Middle frontal gyrus (tissue), 1 donor: Measurements from ENCODE around the gene SEMA5B.

ENCODE experiments used
- DNase-seq: peaks from one replicate; pipeline ENCODE4 v3.0.0-alpha.2; 2015; ENCODE audit warnings: low spot score; ENCODE audit errors: extremely low spot score

SEMA5B gene

DNA sequence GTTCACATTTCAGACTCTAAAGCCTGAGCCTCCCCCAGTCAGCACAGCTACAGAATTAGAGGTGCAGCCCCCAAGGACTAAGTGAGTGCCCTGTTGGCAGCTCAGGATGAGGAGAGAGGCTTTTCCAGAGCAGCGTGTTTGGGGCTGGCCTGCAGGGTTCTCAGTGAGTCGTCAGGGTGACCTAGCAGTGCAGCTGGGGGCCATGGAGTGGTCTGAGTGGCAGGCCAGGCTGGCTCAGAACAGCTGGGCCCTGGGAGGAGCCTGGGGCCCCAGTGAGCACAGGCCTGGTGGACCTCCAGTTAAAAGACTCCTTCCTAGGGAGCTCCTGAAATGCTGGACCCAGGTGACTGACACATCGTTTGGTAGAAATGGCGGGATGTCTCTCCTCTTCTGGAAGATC lies 124.4 kb downstream of the SEMA5B start:
- DNase-seq: no peak

GRCh38 chr3:122902326-122902725 lies 125.2 kb downstream of the SEMA5B start:
- DNase-seq: no peak

GRCh38 chr3:122898298-122898697 lies 129.3 kb downstream of the SEMA5B start:
- DNase-seq: no peak

- no peak for DNase-seq
Measured at GRCh38 chr3:122893754-122894668, 133.6 kb downstream of the SEMA5B start.

DNA sequence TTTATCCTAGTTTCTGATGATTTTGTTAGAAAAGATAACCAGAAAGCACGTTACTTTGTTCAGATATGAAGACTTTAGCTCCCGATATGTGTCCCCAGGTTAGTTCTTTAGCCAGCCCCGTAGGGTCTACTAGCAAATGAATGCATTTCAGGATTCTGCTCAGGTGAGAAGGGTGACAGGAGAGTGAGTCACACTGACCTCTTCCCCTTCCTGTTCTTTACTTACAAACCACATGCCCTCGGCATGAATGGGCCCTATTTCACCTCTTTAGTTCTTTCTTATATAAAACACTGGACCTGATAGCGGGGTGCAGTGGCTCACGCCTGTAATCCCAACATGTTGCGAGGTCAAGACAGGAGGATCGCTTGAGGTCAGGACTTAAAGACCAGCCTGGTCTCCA lies 134.3 kb downstream of the SEMA5B start:
- no peak for DNase-seq

DNA sequence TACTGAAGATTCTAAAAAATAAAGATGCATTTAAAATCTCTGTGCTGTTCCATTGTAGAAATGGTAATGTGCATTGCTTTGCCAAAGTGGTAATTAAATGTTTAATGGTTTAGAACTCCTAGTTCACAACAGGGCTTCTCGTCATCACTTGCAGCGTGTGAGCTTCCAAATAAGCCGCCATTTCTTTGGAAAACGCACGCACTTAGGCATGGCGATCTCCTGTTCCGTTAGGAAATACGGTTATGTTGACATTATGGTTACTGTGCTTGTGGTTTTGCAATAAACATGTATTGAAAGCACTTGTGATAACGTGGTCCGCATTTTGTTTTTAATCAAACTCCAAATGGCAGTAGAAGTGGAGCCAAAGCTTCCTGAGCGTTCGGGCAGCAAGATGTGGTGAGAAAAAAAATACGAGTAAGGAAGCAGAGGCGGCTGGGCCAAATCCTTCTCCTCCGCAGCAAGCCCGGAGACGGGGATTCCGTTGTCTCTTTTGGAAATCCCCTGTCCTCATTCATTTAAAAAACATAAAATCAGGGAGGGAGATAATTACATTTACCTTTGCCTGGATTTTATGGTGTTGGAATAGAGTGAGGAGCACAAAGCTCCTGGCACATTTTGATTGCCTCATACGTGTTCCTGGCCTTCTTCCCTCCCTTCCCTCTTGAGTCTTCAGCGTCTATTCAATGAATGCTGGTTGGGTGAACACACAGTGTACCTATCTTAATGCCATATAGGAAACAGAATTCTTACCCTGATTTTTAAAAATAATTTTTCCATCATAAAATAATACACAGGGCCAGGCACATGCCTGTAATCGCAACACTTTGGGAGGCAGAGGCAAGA lies 135.2 kb downstream of the SEMA5B start:
- DNase-seq: no peak

DNA sequence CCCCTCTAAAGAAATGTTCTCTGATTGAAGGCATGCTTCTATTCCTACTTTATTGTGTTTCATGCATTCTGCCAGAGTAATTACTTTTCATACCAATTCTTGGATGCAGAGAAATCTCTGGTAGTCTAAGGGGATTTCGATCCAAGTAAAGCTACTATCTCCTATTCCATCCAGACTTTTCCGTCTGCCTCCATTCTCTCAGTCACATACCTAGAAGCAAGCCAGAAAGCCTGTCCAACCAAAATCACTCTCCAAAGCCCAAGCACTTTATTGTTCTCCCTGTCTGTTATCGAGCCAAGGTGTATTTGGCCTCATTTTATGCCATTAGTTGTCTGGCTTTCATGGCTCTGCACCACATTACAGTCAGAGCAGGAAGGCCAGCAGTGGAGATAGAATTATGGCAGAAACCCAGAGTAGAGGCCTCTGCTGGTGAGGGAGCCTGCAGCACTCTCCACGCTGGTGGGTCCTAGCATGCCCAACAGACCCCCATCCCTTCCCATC lies 136.8 kb downstream of the SEMA5B start:
- DNase-seq: no peak

DNA sequence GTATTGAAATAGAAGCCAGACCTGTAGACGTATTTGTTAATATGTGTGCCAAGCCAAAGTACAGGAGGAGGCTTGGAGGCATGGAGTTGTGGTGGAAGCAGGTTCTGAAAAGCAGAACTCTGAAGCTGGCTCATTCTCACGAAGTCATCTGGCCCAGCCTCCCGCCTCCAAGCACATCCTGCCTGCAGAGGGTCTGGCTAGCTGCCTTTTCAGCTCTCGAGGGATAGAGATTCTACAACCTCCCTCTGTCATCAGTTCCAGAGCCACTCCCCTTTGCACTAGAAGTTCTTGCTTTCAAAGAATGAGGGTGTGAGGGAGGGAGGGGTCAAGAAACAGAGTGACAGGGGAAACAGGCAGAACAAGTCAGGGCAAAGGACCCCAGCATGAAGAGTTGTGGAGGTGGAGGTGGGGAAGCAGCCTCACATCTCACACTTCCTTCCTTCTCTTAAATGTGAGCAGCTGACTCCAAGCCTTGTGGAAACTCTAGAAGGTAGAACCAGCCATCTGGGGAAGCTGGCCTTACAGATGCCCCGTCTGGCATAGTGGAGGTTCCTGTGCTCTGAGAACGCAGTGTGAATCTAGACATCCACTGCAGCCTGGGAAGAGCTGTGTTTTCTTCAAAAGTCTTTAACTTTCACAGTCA lies 137.4 kb downstream of the SEMA5B start:
- peak; percentile 52 for DNase-seq

GRCh38 chr3:122886946-122887345 lies 140.6 kb downstream of the SEMA5B start:
- no peak for DNase-seq

DNA sequence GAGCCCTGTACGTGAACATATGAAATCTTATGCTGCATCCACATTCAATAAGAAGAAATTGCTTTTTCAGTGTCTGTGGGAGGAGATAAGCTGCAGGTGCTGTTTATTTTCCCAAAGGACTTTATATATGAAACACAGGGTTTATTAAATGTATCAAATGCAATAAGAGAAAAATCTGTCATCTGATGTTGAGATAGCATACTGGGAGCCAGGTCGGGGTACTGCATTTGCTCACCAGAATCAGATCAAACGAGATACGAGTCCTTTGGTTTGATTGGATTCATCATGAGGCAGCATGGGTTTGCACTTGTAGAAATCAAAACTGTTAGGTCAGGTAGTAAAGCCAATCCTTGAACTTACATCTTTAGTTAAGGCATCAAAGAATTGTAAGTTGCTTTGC lies 141.3 kb downstream of the SEMA5B start:
- no peak for DNase-seq

DNA sequence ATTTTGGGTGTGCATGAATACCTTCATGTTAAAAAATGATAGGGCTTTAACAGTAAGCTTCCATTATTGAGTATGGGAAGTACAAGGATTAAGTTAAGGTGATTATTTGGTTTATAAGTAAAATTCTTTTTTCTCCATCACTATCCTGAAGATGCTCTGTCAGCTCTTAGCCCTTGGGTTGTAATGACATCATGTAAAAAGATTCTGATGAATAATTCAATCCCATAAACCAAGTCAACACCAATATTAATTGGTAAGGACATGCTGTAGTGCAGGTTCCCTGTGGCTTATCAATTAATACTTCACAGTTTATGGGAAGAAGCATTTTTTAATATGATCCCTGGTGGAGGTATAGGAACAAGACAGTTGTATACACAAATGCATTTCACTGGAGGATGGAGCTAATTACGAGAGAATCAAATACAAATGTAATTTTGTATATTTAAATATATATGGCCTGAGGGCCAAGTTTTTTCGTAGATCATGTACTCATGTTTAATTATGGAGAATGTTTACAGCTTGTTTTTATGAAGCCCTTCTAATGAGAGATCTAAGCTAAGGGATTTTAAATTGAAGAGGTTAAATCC lies 145.1 kb downstream of the SEMA5B start:
- no peak for DNase-seq

GRCh38 chr3:122880624-122881023 lies 146.9 kb downstream of the SEMA5B start:
- no peak for DNase-seq

GRCh38 chr3:122880173-122880572 lies 147.4 kb downstream of the SEMA5B start:
- DNase-seq: no peak

GRCh38 chr3:122875547-122876127 lies 151.9 kb downstream of the SEMA5B start:
- DNase-seq: no peak

- DNase-seq: no peak
Measured at GRCh38 chr3:122873741-122874515, 153.6 kb downstream of the SEMA5B start.

DNA sequence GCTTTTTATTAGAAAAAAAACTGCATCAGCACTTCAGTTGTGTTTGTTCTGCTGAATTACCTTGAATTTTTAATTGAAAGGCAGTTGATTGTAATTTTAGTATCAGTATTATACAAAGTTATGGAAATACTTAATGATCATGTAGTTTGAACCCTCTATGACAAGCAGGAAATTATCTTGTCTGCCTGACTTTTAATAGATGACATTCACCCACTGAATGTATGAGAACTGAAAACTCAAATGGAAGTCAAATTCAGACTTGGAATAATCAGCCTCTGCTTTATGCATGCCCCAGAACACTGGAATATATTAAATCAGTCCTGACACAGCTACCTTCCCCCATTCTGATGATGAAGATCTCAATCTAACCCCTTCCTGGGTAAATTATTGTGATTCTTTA lies 159.2 kb downstream of the SEMA5B start:
- no peak for DNase-seq

DNA sequence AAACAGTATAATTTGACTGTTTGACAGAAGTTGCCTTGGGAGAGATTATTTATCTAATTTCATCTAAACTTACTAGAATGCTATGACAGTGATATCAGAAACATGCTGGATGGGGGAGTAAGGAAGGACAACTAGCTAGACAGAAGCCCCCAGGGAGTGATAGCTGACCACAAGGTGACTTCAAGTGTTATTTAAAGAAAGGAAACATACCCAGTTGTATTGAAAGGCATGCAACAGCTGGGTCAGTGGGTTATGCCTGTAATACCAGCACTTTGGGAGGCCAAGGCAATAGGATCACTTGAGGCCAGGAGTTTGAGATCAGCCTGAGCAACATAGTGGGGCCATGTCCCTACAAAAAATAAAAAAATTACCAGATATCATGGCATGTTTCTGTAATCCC lies 163.1 kb downstream of the SEMA5B start:
- DNase-seq: no peak

DNA sequence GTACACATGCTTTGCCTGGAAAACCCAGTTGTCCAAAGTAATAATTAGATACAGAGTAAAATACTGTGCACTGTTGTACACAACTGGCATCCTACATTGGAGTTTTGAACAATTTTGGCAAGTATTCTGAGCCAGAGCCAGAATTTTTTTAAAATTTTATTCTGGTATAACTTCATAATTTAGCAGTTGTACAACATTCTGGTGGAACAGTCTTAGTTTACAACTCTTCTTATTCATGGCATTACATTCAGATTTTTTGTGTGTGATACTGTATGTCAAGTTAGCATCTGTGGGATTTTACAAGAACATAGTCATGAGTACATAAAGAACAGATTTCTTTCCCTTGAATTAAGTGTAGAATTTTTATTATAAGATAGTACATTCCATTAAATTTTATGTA lies 165.2 kb downstream of the SEMA5B start:
- no peak for DNase-seq
